Measurements from ENCODE around the gene HSD11B1. TPM values are rescaled to one million over a fixed set of nuclear protein-coding genes. Genes with fewer than 3 reads are reported as not detected.

Gene HSD11B1
- total RNA-seq, 1 donor from 2014 or later = not detected

DNA sequence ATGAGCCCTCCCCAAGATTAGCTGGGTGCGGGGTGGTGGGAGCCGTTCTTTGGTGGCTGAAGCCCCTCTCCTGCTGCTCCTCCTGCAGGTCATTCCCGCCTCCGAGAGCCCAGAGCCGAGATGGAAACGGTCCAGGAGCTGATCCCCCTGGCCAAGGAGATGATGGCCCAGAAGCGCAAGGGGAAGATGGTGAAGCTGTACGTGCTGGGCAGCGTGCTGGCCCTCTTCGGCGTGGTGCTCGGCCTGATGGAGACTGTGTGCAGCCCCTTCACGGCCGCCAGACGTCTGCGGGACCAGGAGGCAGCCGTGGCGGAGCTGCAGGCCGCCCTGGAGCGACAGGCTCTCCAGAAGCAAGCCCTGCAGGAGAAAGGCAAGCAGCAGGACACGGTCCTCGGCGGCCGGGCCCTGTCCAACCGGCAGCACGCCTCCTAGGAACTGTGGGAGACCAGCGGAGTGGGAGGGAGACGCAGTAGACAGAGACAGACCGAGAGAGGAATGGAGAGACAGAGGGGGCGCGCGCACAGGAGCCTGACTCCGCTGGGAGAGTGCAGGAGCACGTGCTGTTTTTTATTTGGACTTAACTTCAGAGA lies 29.0 kb upstream of the HSD11B1 start:
- H3K9me3 Mint-ChIP-seq (ENCODE audit: unreplicated experiment) = no peaks in the 10 kb centered on the region
- TF ChIP-seq, protein P1, sequence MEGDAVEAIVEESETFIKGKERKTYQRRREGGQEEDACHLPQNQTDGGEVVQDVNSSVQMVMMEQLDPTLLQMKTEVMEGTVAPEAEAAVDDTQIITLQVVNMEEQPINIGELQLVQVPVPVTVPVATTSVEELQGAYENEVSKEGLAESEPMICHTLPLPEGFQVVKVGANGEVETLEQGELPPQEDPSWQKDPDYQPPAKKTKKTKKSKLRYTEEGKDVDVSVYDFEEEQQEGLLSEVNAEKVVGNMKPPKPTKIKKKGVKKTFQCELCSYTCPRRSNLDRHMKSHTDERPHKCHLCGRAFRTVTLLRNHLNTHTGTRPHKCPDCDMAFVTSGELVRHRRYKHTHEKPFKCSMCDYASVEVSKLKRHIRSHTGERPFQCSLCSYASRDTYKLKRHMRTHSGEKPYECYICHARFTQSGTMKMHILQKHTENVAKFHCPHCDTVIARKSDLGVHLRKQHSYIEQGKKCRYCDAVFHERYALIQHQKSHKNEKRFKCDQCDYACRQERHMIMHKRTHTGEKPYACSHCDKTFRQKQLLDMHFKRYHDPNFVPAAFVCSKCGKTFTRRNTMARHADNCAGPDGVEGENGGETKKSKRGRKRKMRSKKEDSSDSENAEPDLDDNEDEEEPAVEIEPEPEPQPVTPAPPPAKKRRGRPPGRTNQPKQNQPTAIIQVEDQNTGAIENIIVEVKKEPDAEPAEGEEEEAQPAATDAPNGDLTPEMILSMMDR (IDR thresholded peaks at IDR 0.05; ENCODE audit: partially characterized antibody, unreplicated experiment) = no peak
- H3K4me1 Mint-ChIP-seq (ENCODE audit: low read depth, unreplicated experiment) = peaks cover 5% of the 10 kb centered on the region
- peaks cover 24% of the 10 kb centered on the region for H3K27me3 Mint-ChIP-seq (ENCODE audit: unreplicated experiment)
- peak overlapping the region; percentile 88 for H3K4me3 Mint-ChIP-seq (ENCODE audit: unreplicated experiment)
- H3K27ac Mint-ChIP-seq (ENCODE audit: unreplicated experiment) = no peak overlapping the region
- peak; percentile 60 for DNase-seq
- H3K36me3 Mint-ChIP-seq (ENCODE audit: unreplicated experiment) = peaks cover 5% of the 10 kb centered on the region

DNA sequence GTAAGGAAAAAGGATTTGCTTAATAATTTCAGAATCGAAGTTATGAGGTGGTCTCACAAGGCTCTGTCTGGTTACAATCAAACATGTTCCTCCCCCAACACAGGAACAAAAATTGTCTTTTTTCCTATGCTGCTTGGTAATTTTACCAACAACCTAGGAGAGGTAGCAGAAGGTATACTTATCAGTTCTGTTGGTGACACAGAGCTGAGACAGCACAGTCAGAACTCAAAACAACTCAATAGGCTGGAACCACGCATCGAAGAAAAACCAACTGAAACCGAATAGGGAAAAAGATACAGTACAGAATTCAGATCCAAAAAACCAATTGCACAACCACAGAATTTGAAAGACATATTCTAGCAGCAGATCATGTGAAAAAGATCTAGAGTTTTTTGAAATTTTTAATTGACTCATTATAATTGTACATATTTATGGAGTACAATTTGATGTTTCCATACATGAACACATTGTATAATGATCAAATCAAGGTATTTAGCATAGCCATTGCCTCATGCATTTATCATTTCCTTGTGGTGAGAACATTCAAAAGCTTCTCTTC lies 25.6 kb upstream of the HSD11B1 start:
- no peak for DNase-seq
- no peaks in the 10 kb centered on the region for H3K9me3 Mint-ChIP-seq (ENCODE audit: unreplicated experiment)
- TF ChIP-seq, protein P1 (IDR thresholded peaks at IDR 0.05; ENCODE audit: partially characterized antibody, unreplicated experiment) = no peak

DNA sequence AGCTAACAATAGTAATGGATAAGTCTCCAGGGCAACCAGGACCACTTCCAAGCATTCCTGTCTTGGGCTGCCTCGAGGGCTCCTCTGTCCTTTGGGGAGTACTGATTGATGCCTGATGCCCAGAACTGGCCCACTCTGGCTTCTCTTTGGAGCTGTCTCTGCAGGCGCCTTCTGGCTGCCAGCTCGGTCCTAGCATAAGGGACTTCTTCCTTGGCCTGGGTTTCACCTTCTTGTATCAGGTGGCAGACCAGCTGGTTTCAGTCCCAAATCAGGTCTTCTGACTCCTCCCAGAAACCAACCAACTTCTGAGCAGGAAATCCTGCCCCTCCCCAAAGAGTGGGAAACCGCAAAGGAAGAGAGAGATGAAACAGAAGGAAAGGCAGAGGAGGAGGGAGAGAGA lies 18.8 kb upstream of the HSD11B1 start:
- no peaks in the 10 kb centered on the region for H3K36me3 Mint-ChIP-seq (ENCODE audit: unreplicated experiment)
- TF ChIP-seq, protein P1 (IDR thresholded peaks at IDR 0.05; ENCODE audit: partially characterized antibody, unreplicated experiment) = no peak
- H3K4me1 Mint-ChIP-seq (ENCODE audit: low read depth, unreplicated experiment) = no peaks in the 10 kb centered on the region
- H3K4me3 Mint-ChIP-seq (ENCODE audit: unreplicated experiment) = no peak overlapping the region
- no peaks in the 10 kb centered on the region for H3K9me3 Mint-ChIP-seq (ENCODE audit: unreplicated experiment)
- no peak for DNase-seq
- no peak overlapping the region for H3K27ac Mint-ChIP-seq (ENCODE audit: unreplicated experiment)
- no peaks in the 10 kb centered on the region for H3K27me3 Mint-ChIP-seq (ENCODE audit: unreplicated experiment)

More for the DNA sequence above, 25.6 kb upstream of the HSD11B1 start:
- Mint-ChIP-seq H3K4me3 (ENCODE audit: unreplicated experiment) (no peak overlapping the region), H3K36me3 (ENCODE audit: unreplicated experiment) (no peaks in the 10 kb centered on the region), H3K27me3 (ENCODE audit: unreplicated experiment) (peaks cover 21% of the 10 kb centered on the region), H3K27ac (ENCODE audit: unreplicated experiment) (no peak overlapping the region), H3K4me1 (ENCODE audit: low read depth, unreplicated experiment) (peaks cover 5% of the 10 kb centered on the region)

DNA sequence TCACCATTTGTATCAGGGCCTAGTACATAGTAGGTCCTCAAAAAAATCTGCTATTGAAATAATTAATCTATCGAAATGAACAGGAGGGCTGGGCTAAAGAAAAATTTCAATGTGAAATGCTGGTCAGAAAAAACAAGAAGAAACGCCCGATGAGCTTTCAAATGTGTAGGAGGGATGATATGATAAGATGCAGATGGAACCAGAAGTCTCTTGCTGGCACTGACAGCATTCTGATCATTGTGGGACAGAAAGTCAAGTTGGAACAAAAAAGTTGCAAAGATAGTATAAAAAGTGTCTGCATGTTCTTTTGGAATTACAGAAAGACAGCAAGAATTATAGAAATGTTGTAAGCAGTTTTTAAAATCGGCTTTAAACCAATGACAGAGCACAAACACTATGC lies 18.3 kb upstream of the HSD11B1 start:
- no peaks in the 10 kb centered on the region for H3K9me3 Mint-ChIP-seq (ENCODE audit: unreplicated experiment)
- no peak overlapping the region for H3K27ac Mint-ChIP-seq (ENCODE audit: unreplicated experiment)
- H3K4me3 Mint-ChIP-seq (ENCODE audit: unreplicated experiment) = no peak overlapping the region
- no peaks in the 10 kb centered on the region for H3K36me3 Mint-ChIP-seq (ENCODE audit: unreplicated experiment)
- DNase-seq = no peak
- H3K4me1 Mint-ChIP-seq (ENCODE audit: low read depth, unreplicated experiment) = no peaks in the 10 kb centered on the region
- no peaks in the 10 kb centered on the region for H3K27me3 Mint-ChIP-seq (ENCODE audit: unreplicated experiment)
- TF ChIP-seq, protein P1 (IDR thresholded peaks at IDR 0.05; ENCODE audit: partially characterized antibody, unreplicated experiment) = no peak

DNA sequence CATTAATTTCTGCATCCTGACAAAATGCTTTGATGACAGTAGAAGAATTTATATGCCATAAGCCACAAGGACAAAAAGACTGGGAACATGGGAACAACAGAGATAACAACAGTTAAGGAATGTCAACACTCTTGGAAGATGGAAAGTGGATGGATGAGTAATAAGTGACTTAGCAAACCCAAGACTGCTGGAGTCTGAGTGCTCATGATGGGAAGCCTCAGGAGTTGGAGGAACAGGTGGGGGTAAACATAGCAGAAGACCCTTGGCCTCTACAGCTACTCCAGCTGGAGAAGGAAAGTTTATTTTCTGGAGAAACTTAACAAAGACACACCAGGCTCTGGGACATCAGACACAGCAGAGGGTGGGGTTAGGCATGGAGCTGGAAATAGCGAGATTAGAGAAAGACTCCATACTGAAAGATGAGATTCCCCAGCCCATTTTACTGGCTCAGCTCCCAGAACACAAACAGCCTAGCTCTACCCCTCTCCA lies 15.9 kb upstream of the HSD11B1 start:
- Mint-ChIP-seq H3K9me3 (ENCODE audit: unreplicated experiment) (no peaks in the 10 kb centered on the region), H3K27ac (ENCODE audit: unreplicated experiment) (no peak overlapping the region), H3K4me3 (ENCODE audit: unreplicated experiment) (no peak overlapping the region), H3K4me1 (ENCODE audit: low read depth, unreplicated experiment) (peaks cover 3% of the 10 kb centered on the region), H3K27me3 (ENCODE audit: unreplicated experiment) (peaks cover 3% of the 10 kb centered on the region), H3K36me3 (ENCODE audit: unreplicated experiment) (no peaks in the 10 kb centered on the region)
- no peak for DNase-seq
- TF ChIP-seq, protein P1 (IDR thresholded peaks at IDR 0.05; ENCODE audit: partially characterized antibody, unreplicated experiment) = no peak

All from glutamatergic neuron (in vitro differentiated cells).